NCI-H146 treated with DMSO at 0.1 percent for 48 hours (cell line): ENCODE results near the gene TICRR.

Source experiments
- DNase-seq: peaks from one replicate; lab custom pipeline; 2025; ENCODE audit not compliant: unreplicated experiment; lab: John Stamatoyannopoulos, UW

The TICRR gene

GRCh38 chr15:89672221-89673164 is 97.2 kb downstream of the TICRR start:
- no peak for DNase-seq

GRCh38 chr15:89673165-89673512 is 97.9 kb downstream of the TICRR start:
- no peak for DNase-seq

- no peak for DNase-seq
These were observed 99.3 kb downstream of the TICRR start for GRCh38 chr15:89674526-89674925.

DNA sequence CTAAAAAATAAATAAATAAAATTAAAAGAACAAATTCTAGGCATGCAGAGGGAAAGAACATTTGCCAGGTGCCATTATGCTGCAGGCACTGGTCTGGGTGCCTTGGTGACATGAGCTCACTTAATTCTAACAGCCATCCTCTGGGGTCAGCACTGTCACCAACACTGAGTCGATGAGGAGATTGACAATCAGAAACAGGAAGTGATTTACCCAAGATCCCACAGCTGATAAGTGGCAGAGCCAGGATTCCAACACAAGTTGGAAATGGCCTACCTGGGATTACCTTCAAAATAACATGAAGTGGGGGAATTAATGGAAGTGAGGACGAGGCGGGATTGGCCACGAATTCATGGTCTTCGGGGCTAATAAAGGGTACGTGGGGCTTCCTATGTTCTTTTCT is 100.3 kb downstream of the TICRR start:
- DNase-seq = no peak

GRCh38 chr15:89677381-89677780 is 102.1 kb downstream of the TICRR start:
- DNase-seq = no peak
